C4-2B (cell line): ENCODE results near the gene MYO9B.

Experiments
- H3K27ac ChIP-seq: fragments of 450-650 bp; 2 replicates; pipeline ENCODE4 v1.5.1; 2017
- ZFX ChIP-seq: fragments of 450-650 bp; IDR thresholded peaks from 2 replicates; pipeline ENCODE4 v1.6.1; 2017
- TF ChIP-seq, protein P1 (sequence below): fragments of 450-650 bp; conservative IDR thresholded peaks from 2 replicates; pipeline ENCODE4 v1.5.1; 2017; ENCODE audit warnings: mild to moderate bottlenecking

The MYO9B gene

DNA sequence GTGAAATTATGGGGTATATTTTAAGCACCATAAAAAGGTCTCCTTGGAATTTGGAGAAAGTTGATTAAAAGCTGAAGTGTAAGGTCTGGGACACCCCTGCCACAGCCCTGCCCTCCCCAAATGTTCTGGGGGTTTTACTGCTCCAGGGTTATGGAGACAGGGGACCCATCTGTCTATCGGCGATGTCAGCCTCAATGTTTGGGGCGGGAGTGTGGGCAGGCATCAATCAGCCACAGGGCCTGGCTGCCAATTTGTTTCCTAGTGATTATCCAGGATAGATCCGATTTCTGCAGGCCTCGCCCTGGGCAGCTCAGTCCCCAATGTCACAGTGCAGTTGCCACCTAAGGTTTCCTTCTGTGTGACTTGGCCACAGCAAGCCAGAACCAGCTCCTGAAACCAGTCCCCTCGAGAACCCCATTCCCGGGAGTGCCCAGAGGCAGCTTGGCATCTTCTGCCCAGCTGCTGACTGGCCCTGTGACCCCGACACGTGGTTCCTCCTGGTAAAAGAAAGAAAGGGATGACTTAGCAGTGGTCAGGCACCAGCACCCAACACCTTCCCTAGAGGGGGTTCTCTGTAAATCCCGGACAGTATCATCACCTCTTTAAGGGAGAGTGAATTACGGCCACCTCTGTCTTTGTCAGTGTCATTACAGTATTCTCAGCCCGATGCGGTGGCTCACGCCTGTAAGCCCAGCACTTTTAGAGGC is 41.6 kb downstream of the MYO9B start:
- H3K27ac ChIP-seq: no peak overlapping the region
- TF ChIP-seq, protein P1, sequence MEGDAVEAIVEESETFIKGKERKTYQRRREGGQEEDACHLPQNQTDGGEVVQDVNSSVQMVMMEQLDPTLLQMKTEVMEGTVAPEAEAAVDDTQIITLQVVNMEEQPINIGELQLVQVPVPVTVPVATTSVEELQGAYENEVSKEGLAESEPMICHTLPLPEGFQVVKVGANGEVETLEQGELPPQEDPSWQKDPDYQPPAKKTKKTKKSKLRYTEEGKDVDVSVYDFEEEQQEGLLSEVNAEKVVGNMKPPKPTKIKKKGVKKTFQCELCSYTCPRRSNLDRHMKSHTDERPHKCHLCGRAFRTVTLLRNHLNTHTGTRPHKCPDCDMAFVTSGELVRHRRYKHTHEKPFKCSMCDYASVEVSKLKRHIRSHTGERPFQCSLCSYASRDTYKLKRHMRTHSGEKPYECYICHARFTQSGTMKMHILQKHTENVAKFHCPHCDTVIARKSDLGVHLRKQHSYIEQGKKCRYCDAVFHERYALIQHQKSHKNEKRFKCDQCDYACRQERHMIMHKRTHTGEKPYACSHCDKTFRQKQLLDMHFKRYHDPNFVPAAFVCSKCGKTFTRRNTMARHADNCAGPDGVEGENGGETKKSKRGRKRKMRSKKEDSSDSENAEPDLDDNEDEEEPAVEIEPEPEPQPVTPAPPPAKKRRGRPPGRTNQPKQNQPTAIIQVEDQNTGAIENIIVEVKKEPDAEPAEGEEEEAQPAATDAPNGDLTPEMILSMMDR: no peak
- no peak for TF ChIP-seq ZFX

DNA sequence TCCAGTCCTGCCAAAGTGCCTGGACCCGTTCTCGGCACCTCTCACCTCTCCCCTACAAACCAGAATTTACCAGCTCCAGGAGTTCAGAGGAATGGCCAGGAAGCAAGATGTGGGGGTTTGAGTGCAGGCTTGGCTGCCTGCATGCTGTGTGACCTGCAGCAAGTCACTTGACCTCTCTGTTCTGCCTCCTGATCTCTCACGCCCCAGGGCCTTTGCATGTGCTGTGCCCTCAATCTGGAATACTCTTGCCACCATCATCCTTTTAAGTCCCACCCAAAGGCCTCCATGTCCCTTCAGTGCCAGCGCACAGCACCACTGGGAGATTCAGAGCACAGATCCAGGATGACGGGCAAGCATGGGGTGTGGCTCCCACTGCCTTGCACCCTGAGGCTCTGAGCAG is 43.4 kb downstream of the MYO9B start:
- no peak overlapping the region for H3K27ac ChIP-seq
- TF ChIP-seq, protein P1: no peak
- no peak for TF ChIP-seq ZFX

DNA sequence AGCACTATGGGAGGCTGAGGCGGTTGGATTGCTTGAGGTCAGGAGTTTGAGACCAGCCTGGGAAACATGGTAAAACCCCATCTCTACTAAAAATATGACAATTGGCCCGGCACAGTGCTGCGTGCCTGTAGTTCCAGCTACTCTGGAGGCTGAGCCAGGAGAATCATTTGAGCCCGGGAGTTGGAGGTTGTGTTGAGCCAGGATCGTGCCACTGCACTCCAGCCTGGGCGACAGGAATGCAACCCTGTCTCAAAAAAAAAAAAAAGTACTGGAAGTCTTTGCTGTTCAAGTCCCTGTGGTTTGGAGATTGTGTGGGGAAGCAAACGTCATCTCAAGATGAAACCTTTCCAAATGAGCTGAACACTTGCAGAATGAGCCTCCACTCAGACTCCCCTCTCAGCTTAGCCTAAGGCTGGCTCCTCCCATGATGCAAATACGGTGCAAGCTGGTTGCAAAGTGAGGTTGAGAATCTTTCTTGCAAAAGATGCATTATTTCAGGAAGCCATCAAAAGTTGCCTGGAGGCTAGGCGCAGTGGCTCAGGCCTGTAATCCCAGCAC is 46.2 kb downstream of the MYO9B start:
- H3K27ac ChIP-seq: no peak overlapping the region

DNA sequence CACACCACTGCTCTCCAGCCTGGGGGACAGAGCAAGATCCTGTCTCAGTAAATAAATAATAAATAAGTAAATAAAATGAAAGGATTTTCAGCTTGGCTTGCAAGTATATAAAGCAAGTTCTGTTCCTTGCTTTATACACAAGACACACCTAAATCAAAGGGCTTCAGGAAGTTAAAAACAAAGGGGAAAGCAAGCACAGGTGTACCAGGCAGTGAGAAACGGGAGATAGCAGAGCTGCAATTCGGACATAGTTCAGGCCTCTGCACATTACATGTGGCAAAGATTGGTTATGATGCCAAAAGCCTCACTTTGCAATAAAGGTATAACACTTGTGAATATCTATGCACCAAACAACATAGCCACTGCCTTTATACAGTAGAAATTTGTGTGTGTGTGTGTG is 47.5 kb downstream of the MYO9B start:
- TF ChIP-seq, protein P1: no peak
- no peak for TF ChIP-seq ZFX
- H3K27ac ChIP-seq: no peak overlapping the region

More for the DNA sequence above, 46.2 kb downstream of the MYO9B start:
- no peak for TF ChIP-seq ZFX
- TF ChIP-seq, protein P1: no peak

DNA sequence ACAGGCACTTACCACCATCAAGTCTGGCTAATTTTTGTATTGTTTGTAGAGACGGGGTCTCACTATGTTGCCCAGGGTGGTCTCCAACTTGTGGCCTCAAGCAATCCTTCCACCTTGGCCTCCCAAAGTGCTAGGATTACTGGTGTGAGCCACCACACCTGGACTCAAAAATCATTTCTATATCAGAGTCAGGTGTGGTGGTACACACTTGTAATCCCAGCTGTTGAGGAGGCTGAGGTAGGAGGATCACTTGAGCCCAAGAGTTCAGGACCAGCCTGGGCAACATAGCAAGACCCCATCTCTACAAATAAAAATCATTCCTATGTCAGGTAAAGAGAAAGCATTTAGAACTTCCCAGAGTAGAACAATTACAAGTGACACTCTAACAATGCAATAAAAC is 48.4 kb downstream of the MYO9B start:
- no peak for TF ChIP-seq ZFX
- TF ChIP-seq, protein P1: no peak
- H3K27ac ChIP-seq: no peak overlapping the region

DNA sequence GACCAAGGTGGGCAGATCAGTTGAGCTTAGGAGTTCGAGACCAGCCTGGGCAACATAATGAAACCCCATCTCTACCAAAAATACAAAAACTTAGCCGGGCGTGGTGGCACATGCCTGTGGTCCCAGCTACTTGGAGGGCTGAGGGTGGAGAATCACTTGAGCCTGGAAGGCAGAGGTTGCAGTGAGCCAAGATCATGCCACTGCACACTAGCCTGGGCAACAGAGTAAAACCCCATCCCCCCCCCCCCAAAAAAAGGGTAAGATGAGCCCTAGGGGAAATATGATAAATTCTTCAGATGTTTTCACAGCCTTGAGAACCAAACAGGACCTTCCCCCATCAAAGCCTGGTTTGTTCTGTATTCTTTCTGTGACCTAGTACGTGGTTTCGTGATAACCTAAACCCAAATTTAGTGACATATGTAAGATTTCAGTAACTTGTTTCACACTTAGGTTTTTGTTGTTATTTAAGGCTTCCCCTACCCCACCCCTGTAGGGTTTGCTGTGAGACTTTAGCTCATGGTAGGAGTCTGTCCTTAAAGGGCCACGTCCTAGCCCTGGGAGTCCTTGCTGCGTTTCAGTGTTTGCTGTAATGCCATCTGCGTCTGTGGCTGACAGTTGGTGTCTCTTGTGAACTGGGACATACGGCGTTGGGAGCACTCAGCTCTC is 49.6 kb downstream of the MYO9B start:
- no peak for TF ChIP-seq ZFX
- TF ChIP-seq, protein P1: no peak
- no peak overlapping the region for H3K27ac ChIP-seq
